Measurements from ENCODE around the gene GZMM.

The GZMM gene

GRCh38 chr19:512547-513365 is 31.1 kb upstream of the GZMM start:
- ChIA-PET POLR2A (no interaction called here), CTCF (interaction anchor here (4.0 kb wide), 1 partner anchor 18 kb away, joined by 79 read pairs; the partner anchor contains the start of gene CDC34)
- DNase-seq (ENCODE audit: extremely low spot score): no peak
- TF ChIP-seq, protein P1, sequence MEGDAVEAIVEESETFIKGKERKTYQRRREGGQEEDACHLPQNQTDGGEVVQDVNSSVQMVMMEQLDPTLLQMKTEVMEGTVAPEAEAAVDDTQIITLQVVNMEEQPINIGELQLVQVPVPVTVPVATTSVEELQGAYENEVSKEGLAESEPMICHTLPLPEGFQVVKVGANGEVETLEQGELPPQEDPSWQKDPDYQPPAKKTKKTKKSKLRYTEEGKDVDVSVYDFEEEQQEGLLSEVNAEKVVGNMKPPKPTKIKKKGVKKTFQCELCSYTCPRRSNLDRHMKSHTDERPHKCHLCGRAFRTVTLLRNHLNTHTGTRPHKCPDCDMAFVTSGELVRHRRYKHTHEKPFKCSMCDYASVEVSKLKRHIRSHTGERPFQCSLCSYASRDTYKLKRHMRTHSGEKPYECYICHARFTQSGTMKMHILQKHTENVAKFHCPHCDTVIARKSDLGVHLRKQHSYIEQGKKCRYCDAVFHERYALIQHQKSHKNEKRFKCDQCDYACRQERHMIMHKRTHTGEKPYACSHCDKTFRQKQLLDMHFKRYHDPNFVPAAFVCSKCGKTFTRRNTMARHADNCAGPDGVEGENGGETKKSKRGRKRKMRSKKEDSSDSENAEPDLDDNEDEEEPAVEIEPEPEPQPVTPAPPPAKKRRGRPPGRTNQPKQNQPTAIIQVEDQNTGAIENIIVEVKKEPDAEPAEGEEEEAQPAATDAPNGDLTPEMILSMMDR (IDR thresholded peaks at IDR 0.05; ENCODE audit: control extremely low read depth, extremely low read depth, low read depth, missing control alignments): no peak

DNA sequence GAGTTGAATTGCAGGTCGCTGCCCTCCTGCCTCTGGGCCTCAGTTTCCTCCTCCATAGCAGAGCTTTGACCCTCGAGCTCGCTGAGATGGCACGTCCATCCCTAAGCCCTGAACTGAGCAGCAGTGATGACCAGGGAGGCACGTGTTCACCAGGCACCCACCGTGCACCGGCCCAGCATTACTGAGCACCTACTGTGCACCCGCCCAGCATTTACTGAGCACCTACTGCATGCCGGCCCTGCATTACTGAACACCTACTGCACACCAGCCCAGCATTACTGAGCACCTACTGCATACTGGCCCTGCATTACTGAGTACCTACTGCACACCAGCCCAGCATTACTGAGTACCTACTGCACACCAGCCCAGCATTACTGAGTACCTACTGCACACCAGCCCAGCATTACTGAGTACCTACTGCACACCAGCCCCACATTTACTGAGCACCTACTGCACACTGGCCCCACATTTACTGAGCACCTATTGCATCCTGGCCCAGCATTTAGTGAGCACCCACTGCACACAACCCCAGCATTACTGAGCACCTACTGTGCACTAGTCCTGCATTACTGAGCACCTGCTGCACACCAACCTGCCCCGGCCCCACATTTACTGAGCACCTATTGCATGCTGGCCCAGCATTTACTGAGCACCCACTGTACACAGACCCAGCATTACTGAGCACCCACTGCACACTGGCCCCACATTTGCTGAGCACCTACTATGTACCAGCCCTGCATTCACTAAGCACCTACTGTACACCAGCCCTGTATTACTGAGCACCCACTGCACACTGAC is 30.3 kb upstream of the GZMM start:
- CTCF ChIA-PET: no interaction called here
- no peak for DNase-seq (ENCODE audit: extremely low spot score)
- POLR2A ChIA-PET: no interaction called here
- TF ChIP-seq, protein P1 (IDR thresholded peaks at IDR 0.05; ENCODE audit: control extremely low read depth, extremely low read depth, low read depth, missing control alignments): no peak

DNA sequence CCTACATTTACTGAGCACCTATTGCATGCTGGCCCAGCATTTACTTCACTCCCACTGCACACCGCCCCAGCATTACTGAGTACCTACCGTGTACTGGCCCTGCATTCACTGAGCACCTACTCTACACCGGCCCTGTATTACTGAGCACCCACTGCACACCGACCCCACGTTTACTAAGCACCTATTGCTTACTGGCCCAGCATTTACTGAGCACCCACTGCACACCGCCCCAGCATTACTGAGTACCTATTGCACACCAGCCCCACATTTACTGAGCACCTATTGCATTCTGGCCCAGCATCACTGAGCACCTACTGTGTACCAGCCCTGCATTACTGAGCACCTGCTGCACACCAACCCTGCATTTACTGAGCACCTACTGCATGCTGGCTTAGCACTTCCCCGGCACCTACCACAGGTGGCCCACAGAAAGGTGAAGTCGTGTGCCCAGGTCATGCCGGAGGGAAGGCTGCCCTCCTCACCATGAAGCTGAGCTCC is 29.6 kb upstream of the GZMM start:
- ChIA-PET CTCF (no interaction called here), POLR2A (no interaction called here)
- TF ChIP-seq, protein P1 (IDR thresholded peaks at IDR 0.05; ENCODE audit: control extremely low read depth, extremely low read depth, low read depth, missing control alignments): no peak
- no peak for DNase-seq (ENCODE audit: extremely low spot score)

- POLR2A ChIA-PET: no interaction called here
- CTCF ChIA-PET: no interaction called here
- DNase-seq (ENCODE audit: extremely low spot score): no peak
Observed at GRCh38 chr19:517721-518597, 25.9 kb upstream of the GZMM start.

DNA sequence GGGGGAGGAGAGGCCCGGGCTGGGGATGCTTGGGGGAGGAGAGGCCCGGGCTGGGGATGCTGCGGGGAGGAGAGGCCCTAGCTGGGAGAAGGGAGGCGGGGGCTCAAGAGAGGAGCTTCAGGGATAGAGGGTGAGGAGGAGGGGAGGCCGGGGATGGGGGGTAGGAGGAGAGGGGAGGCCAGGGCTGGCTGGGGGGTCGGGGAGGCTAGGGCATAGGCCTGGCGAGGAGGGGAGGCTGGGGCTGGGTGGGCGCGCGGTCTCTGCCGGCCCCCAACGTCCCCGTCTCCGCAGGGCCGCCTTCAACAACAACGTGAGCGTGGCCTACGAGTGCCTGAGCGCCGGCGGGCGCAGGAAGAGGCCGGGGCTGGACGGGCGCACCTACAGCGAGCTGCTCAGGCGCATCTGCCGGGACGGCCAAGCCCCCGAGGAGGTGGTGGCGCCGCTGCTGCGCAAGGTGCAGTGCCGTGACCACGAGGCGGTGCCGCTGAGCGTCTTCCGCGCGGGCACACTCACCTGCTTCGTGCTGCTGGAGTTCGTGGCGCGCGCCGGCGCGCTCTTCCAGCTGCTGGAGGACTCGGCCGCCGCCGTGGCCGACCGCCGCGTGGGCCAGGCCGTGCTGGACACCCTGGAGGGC is 25.1 kb upstream of the GZMM start:
- no peak for DNase-seq (ENCODE audit: extremely low spot score)
- TF ChIP-seq, protein P1 (IDR thresholded peaks at IDR 0.05; ENCODE audit: control extremely low read depth, extremely low read depth, low read depth, missing control alignments): peak; percentile 16
- POLR2A ChIA-PET: no interaction called here
- CTCF ChIA-PET: interaction anchor here (4.8 kb wide), 1 partner anchor 8 kb away, joined by 48 read pairs; no protein-coding TSS in a partner anchor

More at GRCh38 chr19:517721-518597, 25.9 kb upstream of the GZMM start:
- TF ChIP-seq, protein P1 (IDR thresholded peaks at IDR 0.05; ENCODE audit: control extremely low read depth, extremely low read depth, low read depth, missing control alignments): no peak
